Breast epithelium (tissue), 4 donors: ENCODE results near the gene CRB2. TPM values are rescaled to one million over a fixed set of nuclear protein-coding genes. Genes with fewer than 3 reads are reported as not detected.

Experiments used
- DNase-seq, 2 donors: peaks; one replicate each; pipeline ENCODE4 v3.0.0-alpha.2; 2019; ENCODE audit warnings: low spot score in 2 of 2
- H3K27ac ChIP-seq, 2 donors: fragments of 200-600 bp; sonication (generic) in 1 of 2; one replicate each; pipeline ENCODE4 v1.5.1; 2016 to 2019; ENCODE audit warnings: mild to moderate bottlenecking in 1 of 2
- H3K27me3 ChIP-seq, 2 donors: fragments of 200-600 bp; sonication (generic) in 1 of 2; one replicate each; pipeline versions ENCODE4 v1.5.1 to v1.6.0; 2017 to 2019; ENCODE audit warnings: control low read depth in 1 of 2, mild to moderate bottlenecking in 1 of 2
- H3K36me3 ChIP-seq: fragments of 200-600 bp; one replicate; pipeline ENCODE4 v1.5.1; 2019
- H3K4me1 ChIP-seq, 2 donors: fragments of 200-600 bp; sonication (generic); one replicate each; pipeline ENCODE4 v1.5.1; 2016 to 2019; ENCODE audit warnings: control low read depth in 1 of 2
- H3K4me3 ChIP-seq, 3 donors: fragments of 200-600 bp; sonication (generic); 1 replicate in 2 of 3; 2 replicates in 1 of 3; pipeline ENCODE4 v1.5.1; 2016 to 2019; ENCODE audit warnings: mild to moderate bottlenecking in 3 of 3, moderate library complexity in 2 of 3
- H3K9me3 ChIP-seq, 2 donors: fragments of 200-600 bp; sonication (generic) in 1 of 2; one replicate each; pipeline ENCODE4 v1.5.1; 2016 to 2019; ENCODE audit warnings: control low read depth in 1 of 2
- CTCF ChIP-seq, 3 donors: fragments of 450-650 bp; IDR thresholded peaks; one replicate each; pipeline ENCODE4 v1.5.1; 2016 to 2017; ENCODE audit warnings: antibody characterized with exemption in 3 of 3, mild to moderate bottlenecking in 3 of 3, moderate library complexity in 3 of 3
- POLR2A ChIP-seq: fragments of 450-650 bp; IDR thresholded peaks from one replicate; pipeline ENCODE4 v1.6.1; 2016; ENCODE audit warnings: antibody characterized with exemption, mild to moderate bottlenecking, moderate library complexity
- POLR2AphosphoS5 ChIP-seq, 3 donors: sonication (generic); formaldehyde crosslinking; IDR thresholded peaks; one replicate each; pipeline ENCODE4 v1.6.1; 2017; ENCODE audit warnings: antibody characterized with exemption in 3 of 3
- intact Hi-C: fragments of 100-400 bp; cut with DNase I; formaldehyde crosslinking; loops from one replicate; pipeline ENCODE4 v1.15.1; 2023; ENCODE audit warnings: low total_unique reads
- total RNA-seq, 3 donors: library from RNA; depleted of rRNA; stranded (reverse); fragments of >200 nt; gene quantifications; one replicate each; pipeline ENCODE4 v1.1.0, GENCODE V29; 2016

The CRB2 gene
- total RNA-seq, 3 donors from 2014 or later = under 0.01 to 2.3 TPM; not detected in 1

GRCh38 chr9:123365881-123366528, 10.0 kb downstream of the CRB2 start:
- intact Hi-C loops = loop anchor here (10.0 kb wide), 1 partner anchor 1341 kb away; no protein-coding TSS in a partner anchor

GRCh38 chr9:123368023-123368422, 12.0 kb downstream of the CRB2 start:
- H3K4me1 ChIP-seq = no peaks in the 10 kb centered on the region
- TF ChIP-seq POLR2AphosphoS5 (IDR thresholded peaks at IDR 0.05) = no peak
- no peak overlapping the region for H3K27ac ChIP-seq
- H3K4me3 ChIP-seq = no peak overlapping the region
- no peaks in the 10 kb centered on the region for H3K9me3 ChIP-seq
- intact Hi-C loops = loop anchor here (10.0 kb wide), 1 partner anchor 1343 kb away; no protein-coding TSS in a partner anchor
- peaks cover 3 to 26% of the 10 kb centered on the region in 2 donors for H3K27me3 ChIP-seq
- no peak for DNase-seq
- no peaks in the 10 kb centered on the region for H3K36me3 ChIP-seq

More at GRCh38 chr9:123365881-123366528, 10.0 kb downstream of the CRB2 start:
- no peak for DNase-seq
- H3K9me3 ChIP-seq = no peaks in the 10 kb centered on the region
- no peaks in the 10 kb centered on the region for H3K4me1 ChIP-seq
- no peak overlapping the region for H3K4me3 ChIP-seq
- TF ChIP-seq CTCF (IDR thresholded peaks at IDR 0.05) = no peak
- no peak overlapping the region for H3K27ac ChIP-seq
- peaks cover 0 to 13% of the 10 kb centered on the region in 2 donors for H3K27me3 ChIP-seq
- H3K36me3 ChIP-seq = no peaks in the 10 kb centered on the region

GRCh38 chr9:123368536-123369153, 12.6 kb downstream of the CRB2 start:
- Histone ChIP-seq H3K9me3 (no peaks in the 10 kb centered on the region), H3K4me1 (no peaks in the 10 kb centered on the region), H3K4me3 (no peak overlapping the region), H3K36me3 (no peaks in the 10 kb centered on the region), H3K27me3 (peaks cover 4 to 32% of the 10 kb centered on the region in 2 donors), H3K27ac (no peak overlapping the region)
- TF ChIP-seq CTCF (IDR thresholded peaks at IDR 0.05) (no peak), POLR2A (no peak), POLR2AphosphoS5 (IDR thresholded peaks at IDR 0.05) (no peak)
- intact Hi-C loops = loop anchor here (10.0 kb wide), 1 partner anchor 1344 kb away; no protein-coding TSS in a partner anchor
- DNase-seq = no peak

GRCh38 chr9:123369296-123369695, 13.3 kb downstream of the CRB2 start:
- H3K27ac ChIP-seq = no peak overlapping the region
- H3K27me3 ChIP-seq = peaks cover 4 to 38% of the 10 kb centered on the region in 2 donors
- intact Hi-C loops = loop anchor here (10.0 kb wide), 1 partner anchor 1344 kb away; no protein-coding TSS in a partner anchor
- DNase-seq = no peak
- no peaks in the 10 kb centered on the region for H3K36me3 ChIP-seq
- H3K4me1 ChIP-seq = no peaks in the 10 kb centered on the region
- TF ChIP-seq CTCF (IDR thresholded peaks at IDR 0.05) (no peak), POLR2AphosphoS5 (IDR thresholded peaks at IDR 0.05) (no peak), POLR2A (no peak)
- no peak overlapping the region for H3K4me3 ChIP-seq
- no peaks in the 10 kb centered on the region for H3K9me3 ChIP-seq

GRCh38 chr9:123370108-123370507, 14.1 kb downstream of the CRB2 start:
- TF ChIP-seq POLR2A = no peak
- no peak for TF ChIP-seq POLR2AphosphoS5 (IDR thresholded peaks at IDR 0.05)
- no peak for TF ChIP-seq CTCF (IDR thresholded peaks at IDR 0.05)
- Histone ChIP-seq H3K4me3 (no peak overlapping the region), H3K27me3 (peaks cover 4 to 46% of the 10 kb centered on the region in 2 donors)

More at GRCh38 chr9:123370108-123370507, 14.1 kb downstream of the CRB2 start:
- intact Hi-C loops = loop anchor here (5.0 kb wide), 1 partner anchor 673 kb away; no protein-coding TSS in a partner anchor
- Histone ChIP-seq H3K36me3 (no peaks in the 10 kb centered on the region), H3K27ac (no peak overlapping the region), H3K4me1 (no peaks in the 10 kb centered on the region), H3K9me3 (no peaks in the 10 kb centered on the region)
- no peak for DNase-seq
